GM12873 (cell line): ENCODE results near the gene CERK.

Experiments
- TF ChIP-seq, protein P1 (sequence below): IDR thresholded peaks from 2 replicates; pipeline ENCODE4 v1.5.1; 2012; ENCODE audit warnings: low read depth, mild to moderate bottlenecking, moderate library complexity, low read length, control low read depth; ENCODE audit not compliant: insufficient read depth; ENCODE audit errors: missing control alignments

Gene CERK

DNA sequence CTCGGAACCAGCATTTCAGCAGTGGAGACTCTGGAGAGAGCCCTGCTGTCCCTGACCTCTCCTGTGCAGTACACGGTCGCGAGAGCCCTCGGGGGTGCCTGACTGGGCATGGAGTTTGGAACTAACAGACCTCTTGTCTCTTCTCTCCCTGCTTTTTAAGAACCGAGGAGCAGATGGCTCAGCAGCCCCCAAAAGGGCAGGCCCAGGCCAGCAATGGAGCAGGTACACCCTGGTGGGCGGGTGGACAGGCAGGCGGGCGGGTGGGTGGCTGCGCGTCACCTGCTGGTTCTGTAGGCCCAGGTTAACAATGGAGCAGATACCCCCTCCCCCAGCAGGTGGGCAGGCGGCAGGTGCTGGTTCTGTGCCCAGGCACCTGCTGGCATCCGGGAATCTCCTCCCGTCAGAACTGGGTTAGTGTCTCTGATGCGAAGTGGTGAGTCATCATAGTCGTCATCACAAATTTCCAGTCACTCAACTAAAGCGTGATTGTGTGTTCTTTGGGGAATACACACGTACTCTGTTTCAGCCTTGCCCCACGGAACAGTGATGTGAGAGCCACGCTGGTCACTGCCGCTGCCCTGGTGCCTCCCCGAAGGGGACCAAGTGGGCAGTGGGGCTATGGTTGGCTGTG, 76.7 kb downstream of the CERK start:
- TF ChIP-seq, protein P1, sequence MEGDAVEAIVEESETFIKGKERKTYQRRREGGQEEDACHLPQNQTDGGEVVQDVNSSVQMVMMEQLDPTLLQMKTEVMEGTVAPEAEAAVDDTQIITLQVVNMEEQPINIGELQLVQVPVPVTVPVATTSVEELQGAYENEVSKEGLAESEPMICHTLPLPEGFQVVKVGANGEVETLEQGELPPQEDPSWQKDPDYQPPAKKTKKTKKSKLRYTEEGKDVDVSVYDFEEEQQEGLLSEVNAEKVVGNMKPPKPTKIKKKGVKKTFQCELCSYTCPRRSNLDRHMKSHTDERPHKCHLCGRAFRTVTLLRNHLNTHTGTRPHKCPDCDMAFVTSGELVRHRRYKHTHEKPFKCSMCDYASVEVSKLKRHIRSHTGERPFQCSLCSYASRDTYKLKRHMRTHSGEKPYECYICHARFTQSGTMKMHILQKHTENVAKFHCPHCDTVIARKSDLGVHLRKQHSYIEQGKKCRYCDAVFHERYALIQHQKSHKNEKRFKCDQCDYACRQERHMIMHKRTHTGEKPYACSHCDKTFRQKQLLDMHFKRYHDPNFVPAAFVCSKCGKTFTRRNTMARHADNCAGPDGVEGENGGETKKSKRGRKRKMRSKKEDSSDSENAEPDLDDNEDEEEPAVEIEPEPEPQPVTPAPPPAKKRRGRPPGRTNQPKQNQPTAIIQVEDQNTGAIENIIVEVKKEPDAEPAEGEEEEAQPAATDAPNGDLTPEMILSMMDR: no peak

DNA sequence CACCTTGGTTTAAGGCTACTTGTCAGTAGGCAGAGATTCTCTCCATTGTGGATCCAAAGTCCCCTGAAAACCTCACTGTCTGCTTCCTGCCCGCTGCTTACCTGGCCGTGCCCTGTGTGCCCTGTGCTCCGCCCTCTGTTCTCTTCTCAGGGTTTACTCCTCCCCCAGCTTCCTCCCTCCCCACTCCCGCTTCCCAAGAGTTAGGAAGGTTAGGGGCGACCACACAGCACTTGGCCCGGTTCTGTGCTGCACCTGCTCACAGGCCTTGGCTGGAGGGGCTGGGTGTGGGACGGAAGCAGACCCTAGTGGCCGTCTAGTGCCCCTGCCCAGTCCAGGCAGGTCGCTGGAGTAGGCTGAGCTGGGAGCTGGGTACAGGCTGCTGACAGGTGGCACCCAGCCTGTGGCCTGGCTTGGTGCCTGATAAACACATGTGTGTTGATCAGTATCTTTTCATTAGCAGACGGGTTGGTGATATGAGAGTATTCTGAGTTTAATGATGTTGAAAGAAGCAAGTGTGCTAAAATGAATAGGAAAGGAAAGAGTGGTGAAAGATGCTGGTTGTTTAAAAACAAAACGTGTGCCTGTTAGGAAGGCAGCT, 77.3 kb downstream of the CERK start:
- TF ChIP-seq, protein P1: no peak

- TF ChIP-seq, protein P1: no peak
Measured at GRCh38 chr22:46659791-46660186, 78.3 kb downstream of the CERK start.

GRCh38 chr22:46659059-46659790, 78.8 kb downstream of the CERK start:
- TF ChIP-seq, protein P1: no peak

DNA sequence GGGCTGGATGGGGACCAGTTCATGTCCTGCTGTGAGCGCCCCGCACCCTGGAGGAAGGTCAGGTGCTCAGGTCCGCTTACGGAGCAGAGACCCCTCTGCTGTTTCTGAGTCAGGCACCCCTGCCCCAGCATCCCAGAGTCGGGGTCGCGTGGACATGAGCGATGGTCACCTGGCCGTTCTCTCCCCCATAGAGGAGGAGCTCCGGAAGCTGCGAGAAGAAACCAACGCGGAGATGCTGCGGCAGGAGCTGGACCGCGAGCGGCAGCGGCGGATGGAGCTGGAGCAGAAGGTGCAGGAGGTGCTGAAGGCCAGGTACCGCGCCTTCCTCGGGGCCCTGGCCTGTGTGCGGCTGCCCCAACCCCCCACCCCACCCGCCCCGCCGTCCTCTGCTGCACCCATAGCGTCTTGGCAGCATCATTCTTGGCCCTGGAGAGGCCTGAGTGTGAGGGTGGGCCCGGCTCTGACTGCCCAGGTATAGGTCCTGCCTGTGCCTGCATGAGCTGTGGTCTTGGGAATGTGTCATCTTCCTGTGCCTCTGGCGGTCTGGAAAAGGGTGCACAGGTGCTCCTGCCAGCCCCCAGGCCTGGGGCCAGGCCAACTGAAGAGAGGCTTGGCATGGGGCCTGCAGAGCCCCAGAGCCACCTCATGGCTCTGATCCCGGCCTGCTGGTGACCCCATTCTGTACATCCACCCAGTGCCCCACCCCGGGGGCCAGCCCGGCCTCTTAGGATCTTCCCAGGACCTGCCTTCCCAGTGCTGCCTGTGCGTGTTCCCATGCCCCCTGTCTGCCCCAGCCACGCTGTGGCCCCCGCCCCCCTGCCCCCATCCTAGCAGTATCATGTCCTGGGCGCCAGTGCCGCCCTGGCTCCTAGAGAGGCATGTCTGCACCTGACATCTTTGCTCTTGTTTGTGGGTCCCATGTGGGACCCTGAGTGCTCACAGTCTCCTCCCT, 79.8 kb downstream of the CERK start:
- TF ChIP-seq, protein P1: no peak

DNA sequence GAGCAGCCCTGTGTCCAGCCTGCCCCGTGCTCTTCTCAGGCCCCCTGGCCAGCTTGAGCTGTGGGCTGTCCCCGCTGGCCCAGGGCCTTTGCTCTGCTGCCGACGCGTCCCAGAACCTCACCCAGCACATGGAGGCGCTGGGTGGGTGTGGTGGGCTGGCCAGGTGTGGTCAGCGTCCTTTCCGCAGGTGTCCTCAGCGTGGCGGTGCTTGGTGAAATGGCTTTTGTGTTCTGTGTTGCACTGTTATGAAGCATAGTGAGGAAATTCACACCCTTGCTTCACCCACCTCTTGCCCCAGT, 80.4 kb downstream of the CERK start:
- TF ChIP-seq, protein P1: no peak
